Endothelial cell of umbilical vein (primary cell): ENCODE results near the gene SPATA18. TPM values are rescaled to one million over a fixed set of nuclear protein-coding genes. Genes with fewer than 3 reads are reported as not detected.

ENCODE experiments used
- BruUV-seq: library from RNA; stranded (reverse); fragments of 400-500 nt; replicated peaks from 2 replicates; lab custom pipeline; 2021; lab: Mats Ljungman, UMichigan
- CTCF ChIA-PET: fragments of 300-600, 350-600 bp; sonication (Branson Sonifier 250); formaldehyde crosslinking; loops from one replicate; lab custom pipeline; 2021; ENCODE audit warnings: antibody characterized with exemption, inconsistent platforms; lab: Charles Lee
- POLR2A ChIA-PET: fragments of 300-600, 350-600 bp; sonication (Branson Sonifier 250); formaldehyde crosslinking; loops from one replicate; lab custom pipeline; 2021; ENCODE audit warnings: antibody characterized with exemption, inconsistent platforms; lab: Charles Lee
- DNase-seq: peaks from one replicate; pipeline ENCODE4 v3.0.0-alpha.2; 2011; ENCODE audit warnings: low read depth, low spot score
- FAIRE-seq: peaks from 2 replicates; lab custom pipeline; 2011; peaks lifted over from hg19 to GRCh38; lab: Jason Lieb, UNC
- H2AFZ ChIP-seq: 2 replicates; pipeline ENCODE4 v1.6.0; 2012; ENCODE audit warnings: low read depth, low read length, control low read depth, inconsistent platforms
- H3K27ac ChIP-seq: 2 replicates; pipeline ENCODE4 v1.5.1; 2011; ENCODE audit warnings: low read depth, mild to moderate bottlenecking, control low read depth, low read length, moderate library complexity; ENCODE audit not compliant: insufficient read depth
- H3K27me3 ChIP-seq, 2 experiments: 2 replicates each; pipeline versions ENCODE4 v1.6.0 to v1.6.1; 2011; ENCODE audit warnings: low read length in 2 of 2, mixed read lengths in 1 of 2; ENCODE audit not compliant: control insufficient read depth in 2 of 2, insufficient read depth in 2 of 2
- H3K36me3 ChIP-seq, 2 experiments: 2 replicates in 1 of 2; 3 replicates in 1 of 2; pipeline ENCODE4 v1.5.1; 2011; ENCODE audit warnings: low read length in 2 of 2, mild to moderate bottlenecking in 1 of 2, moderate library complexity in 1 of 2; ENCODE audit not compliant: control insufficient read depth in 2 of 2, insufficient read depth in 2 of 2; ENCODE audit errors: extremely low read depth in 1 of 2
- H3K4me1 ChIP-seq: 3 replicates; pipeline ENCODE4 v1.5.1; 2011; ENCODE audit warnings: mild to moderate bottlenecking, low read length; ENCODE audit not compliant: control insufficient read depth, insufficient read depth; ENCODE audit errors: extremely low read depth
- H3K4me2 ChIP-seq: 2 replicates; pipeline ENCODE4 v1.6.1; 2011; ENCODE audit warnings: low read length, control low read depth, mixed read lengths; ENCODE audit not compliant: insufficient read depth
- H3K4me3 ChIP-seq, 3 experiments: fragments of 200-600 bp in 1 of 3; sonication (generic), shearing (Covaris generic) in 1 of 3; replicated peaks in 1 of 3; 2 replicates each; pipeline ENCODE4 v1.5.1; 2011 to 2016; ENCODE audit warnings: control low read depth in 3 of 3, low read length in 3 of 3, mild to moderate bottlenecking in 2 of 3, inconsistent platforms in 1 of 3, low read depth in 1 of 3, moderate library complexity in 1 of 3; ENCODE audit not compliant: insufficient read depth in 1 of 3
- H3K79me2 ChIP-seq: 2 replicates; pipeline ENCODE4 v1.6.0; 2012; ENCODE audit warnings: low read length, inconsistent platforms; ENCODE audit not compliant: control insufficient read depth, insufficient read depth
- H3K9ac ChIP-seq: replicated peaks from 2 replicates; pipeline ENCODE3; 2011; ENCODE audit warnings: low read length, control low read depth; ENCODE audit not compliant: insufficient read depth; ENCODE audit errors: extremely low read depth
- H3K9me1 ChIP-seq: replicated peaks from 3 replicates; pipeline ENCODE4 v1.6.0; 2011; ENCODE audit warnings: mild to moderate bottlenecking, low read length; ENCODE audit not compliant: control insufficient read depth, insufficient read depth; ENCODE audit errors: extremely low read depth
- H3K9me3 ChIP-seq: replicated peaks from 2 replicates; pipeline ENCODE4 v1.5.1; 2012; ENCODE audit warnings: low read length, inconsistent platforms; ENCODE audit not compliant: control insufficient read depth, insufficient read depth
- H4K20me1 ChIP-seq: replicated peaks from 2 replicates; pipeline ENCODE3; 2011; ENCODE audit warnings: mild to moderate bottlenecking, low read length; ENCODE audit not compliant: control insufficient read depth, insufficient read depth; ENCODE audit errors: extremely low read depth
- EZH2 ChIP-seq: IDR thresholded peaks from 2 replicates; pipeline ENCODE4 v1.6.1; 2012; ENCODE audit warnings: borderline replicate concordance, low read depth, mild to moderate bottlenecking, moderate library complexity, low read length, inconsistent platforms; ENCODE audit not compliant: severe bottlenecking
- FOS ChIP-seq: IDR thresholded peaks from 2 replicates; pipeline ENCODE4 v1.6.1; 2011; ENCODE audit warnings: mild to moderate bottlenecking, low read length, moderate library complexity, borderline replicate concordance; ENCODE audit not compliant: insufficient read depth
- GATA2 ChIP-seq: IDR thresholded peaks from 2 replicates; pipeline ENCODE4 v1.7.0; 2011; ENCODE audit warnings: low read depth, mild to moderate bottlenecking, moderate library complexity, mixed read lengths, low read length; ENCODE audit not compliant: insufficient read length, insufficient read depth
- JUN ChIP-seq: IDR thresholded peaks from 2 replicates; pipeline ENCODE4 v1.6.1; 2011; ENCODE audit warnings: borderline replicate concordance, low read depth; ENCODE audit not compliant: insufficient read length, insufficient read depth
- MYC ChIP-seq: IDR thresholded peaks from one replicate; pipeline ENCODE4 v1.6.1; 2011; ENCODE audit warnings: mild to moderate bottlenecking, low read depth, low read length
- POLR2A ChIP-seq: IDR thresholded peaks from 2 replicates; pipeline ENCODE4 v1.6.1; 2012; ENCODE audit warnings: low read depth, mild to moderate bottlenecking, control low read depth, low read length
- POLR2AphosphoS5 ChIP-seq: IDR thresholded peaks from 2 replicates; pipeline ENCODE4 v1.6.1; 2012; ENCODE audit warnings: low read depth, mild to moderate bottlenecking, control low read depth, low read length, moderate library complexity; ENCODE audit not compliant: insufficient read depth
- dilution Hi-C: fragments of 300-500 bp; cut with MboI; formaldehyde crosslinking; loops from one replicate; pipeline ENCODE4 v1.15.0; 2019; ENCODE audit warnings: low sequenced_read_pairs; ENCODE audit not compliant: extremely low pct_ligation_motif_present
- intact Hi-C: fragments of 100-400 bp; cut with micrococcal nuclease; formaldehyde crosslinking; loops from one replicate; pipeline ENCODE4 v1.10.0; 2022
- polyA plus RNA-seq, 4 experiments: library from polyadenylated mRNA; depleted of rRNA in 3 of 4; stranded (reverse) in 3 of 4; unstranded in 1 of 4; fragments of >200 nt; gene quantifications; 2 replicates each; pipeline versions ENCODE4 v1.2.1 to v1.2.3, GENCODE V29; 2011 to 2012; ENCODE audit warnings: missing spikeins in 1 of 4
- total RNA-seq: library from RNA; stranded (reverse); gene quantifications from 2 replicates; pipeline ENCODE4 v1.2.3, GENCODE V29; 2021
- TF ChIP-seq, protein P1 (sequence below), 2 donors: IDR thresholded peaks; 1 replicate in 1 of 2; 2 replicates in 1 of 2; pipeline ENCODE4 v1.5.1; 2011; ENCODE audit warnings: low read length in 2 of 2, mild to moderate bottlenecking in 2 of 2, moderate library complexity in 2 of 2, control low read depth in 1 of 2, inconsistent platforms in 1 of 2, low read depth in 1 of 2; ENCODE audit not compliant: insufficient read depth in 1 of 2; ENCODE audit errors: extremely low read depth in 1 of 2
- TF ChIP-seq, protein P2 (sequence below): IDR thresholded peaks from 2 replicates; pipeline ENCODE4 v1.6.1; 2011; ENCODE audit not compliant: insufficient read depth, insufficient read length

SPATA18 gene
- total and polyA plus RNA-seq, 2 donors (not counting 3 experiments of a cell fraction or from before 2014, with no cell fraction given), result 2.7 to 4.6 TPM

DNA sequence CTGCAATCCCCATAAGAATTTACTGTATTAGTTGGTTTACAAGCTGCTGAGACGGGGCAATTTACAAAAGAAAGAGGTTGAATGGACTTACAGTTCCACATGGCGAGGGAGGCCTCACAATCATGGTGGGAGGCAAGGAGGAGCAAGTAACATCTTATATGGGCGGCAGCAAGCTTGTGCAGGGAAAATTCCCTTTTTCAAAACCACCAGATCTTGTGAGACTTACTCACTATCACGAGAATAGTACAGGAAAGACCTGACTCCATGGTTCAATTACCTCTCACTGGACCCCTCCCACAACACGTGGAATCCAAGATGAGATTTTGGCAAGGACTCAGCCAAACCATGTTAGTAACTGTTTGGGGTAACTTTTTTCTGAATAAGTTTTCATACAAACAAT is 1.8 kb upstream of the SPATA18 start:
- no TSS peak for BruUV-seq
- dilution Hi-C loops, result no loop called here
- FAIRE-seq, result no peak

More for the DNA sequence above, 1.8 kb upstream of the SPATA18 start:
- Histone ChIP-seq H3K9ac (no peak overlapping the region), H3K4me3 (no peak overlapping the region), H2AFZ (no peak overlapping the region), H3K27me3 (peaks cover 28 to 45% of the 10 kb centered on the region in 2 experiments), H3K79me2 (no peaks in the 10 kb centered on the region), H3K4me1 (peaks cover 12% of the 10 kb centered on the region), H3K9me1 (no peaks in the 10 kb centered on the region), H4K20me1 (no peaks in the 10 kb centered on the region), H3K4me2 (no peak overlapping the region), H3K9me3 (no peaks in the 10 kb centered on the region), H3K36me3 (no peaks in the 10 kb centered on the region), H3K27ac (no peak overlapping the region)
- intact Hi-C loops, result no loop called here
- TF ChIP-seq POLR2A (no peak), GATA2 (no peak), FOS (no peak), MYC (no peak), JUN (no peak), POLR2AphosphoS5 (no peak), EZH2 (no peak)
- TF ChIP-seq, protein P1, sequence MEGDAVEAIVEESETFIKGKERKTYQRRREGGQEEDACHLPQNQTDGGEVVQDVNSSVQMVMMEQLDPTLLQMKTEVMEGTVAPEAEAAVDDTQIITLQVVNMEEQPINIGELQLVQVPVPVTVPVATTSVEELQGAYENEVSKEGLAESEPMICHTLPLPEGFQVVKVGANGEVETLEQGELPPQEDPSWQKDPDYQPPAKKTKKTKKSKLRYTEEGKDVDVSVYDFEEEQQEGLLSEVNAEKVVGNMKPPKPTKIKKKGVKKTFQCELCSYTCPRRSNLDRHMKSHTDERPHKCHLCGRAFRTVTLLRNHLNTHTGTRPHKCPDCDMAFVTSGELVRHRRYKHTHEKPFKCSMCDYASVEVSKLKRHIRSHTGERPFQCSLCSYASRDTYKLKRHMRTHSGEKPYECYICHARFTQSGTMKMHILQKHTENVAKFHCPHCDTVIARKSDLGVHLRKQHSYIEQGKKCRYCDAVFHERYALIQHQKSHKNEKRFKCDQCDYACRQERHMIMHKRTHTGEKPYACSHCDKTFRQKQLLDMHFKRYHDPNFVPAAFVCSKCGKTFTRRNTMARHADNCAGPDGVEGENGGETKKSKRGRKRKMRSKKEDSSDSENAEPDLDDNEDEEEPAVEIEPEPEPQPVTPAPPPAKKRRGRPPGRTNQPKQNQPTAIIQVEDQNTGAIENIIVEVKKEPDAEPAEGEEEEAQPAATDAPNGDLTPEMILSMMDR (IDR thresholded peaks at IDR 0.05; ENCODE audit: extremely low read depth in 1 of 2, insufficient read depth in 1 of 2, low read depth in 1 of 2, low read length in 2 of 2), result no peak
- TF ChIP-seq, protein P2, sequence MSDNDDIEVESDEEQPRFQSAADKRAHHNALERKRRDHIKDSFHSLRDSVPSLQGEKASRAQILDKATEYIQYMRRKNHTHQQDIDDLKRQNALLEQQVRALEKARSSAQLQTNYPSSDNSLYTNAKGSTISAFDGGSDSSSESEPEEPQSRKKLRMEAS, result no peak
- POLR2A ChIA-PET, result no interaction called here
- DNase-seq, result no peak
- CTCF ChIA-PET, result no interaction called here
